PFSK-1 (cell line): Measurements from ENCODE around the gene PRR14L.

Source experiments
- FOXP2 ChIP-seq: optimal IDR thresholded peaks from 2 replicates; pipeline ENCODE3; 2011; ENCODE audit warnings: borderline replicate concordance, control low read depth, inconsistent platforms; ENCODE audit not compliant: insufficient read depth; ENCODE audit errors: extremely low read length, extremely low read depth
- POLR2AphosphoS5 ChIP-seq: IDR thresholded peaks from 2 replicates; pipeline ENCODE4 v1.6.1; 2012; ENCODE audit warnings: low read depth, mild to moderate bottlenecking, control low read depth, low read length, moderate library complexity
- REST ChIP-seq, 2 experiments: IDR thresholded peaks; 2 replicates each; pipeline versions ENCODE4 v1.6.1 to v1.8.0; 2011 to 2012; ENCODE audit warnings: low read depth in 2 of 2, low read length in 2 of 2, control low read depth in 1 of 2, inconsistent platforms in 1 of 2, mild to moderate bottlenecking in 1 of 2, moderate library complexity in 1 of 2; ENCODE audit not compliant: insufficient read depth in 1 of 2
- SIN3A ChIP-seq: IDR thresholded peaks from 2 replicates; pipeline ENCODE4 v1.6.1; 2012; ENCODE audit warnings: mild to moderate bottlenecking, low read length, moderate library complexity, borderline replicate concordance; ENCODE audit not compliant: insufficient read depth
- TAF1 ChIP-seq: IDR thresholded peaks from 2 replicates; pipeline ENCODE4 v1.6.1; 2012; ENCODE audit warnings: low read length, control low read depth, borderline replicate concordance; ENCODE audit not compliant: insufficient read depth

The PRR14L gene

DNA sequence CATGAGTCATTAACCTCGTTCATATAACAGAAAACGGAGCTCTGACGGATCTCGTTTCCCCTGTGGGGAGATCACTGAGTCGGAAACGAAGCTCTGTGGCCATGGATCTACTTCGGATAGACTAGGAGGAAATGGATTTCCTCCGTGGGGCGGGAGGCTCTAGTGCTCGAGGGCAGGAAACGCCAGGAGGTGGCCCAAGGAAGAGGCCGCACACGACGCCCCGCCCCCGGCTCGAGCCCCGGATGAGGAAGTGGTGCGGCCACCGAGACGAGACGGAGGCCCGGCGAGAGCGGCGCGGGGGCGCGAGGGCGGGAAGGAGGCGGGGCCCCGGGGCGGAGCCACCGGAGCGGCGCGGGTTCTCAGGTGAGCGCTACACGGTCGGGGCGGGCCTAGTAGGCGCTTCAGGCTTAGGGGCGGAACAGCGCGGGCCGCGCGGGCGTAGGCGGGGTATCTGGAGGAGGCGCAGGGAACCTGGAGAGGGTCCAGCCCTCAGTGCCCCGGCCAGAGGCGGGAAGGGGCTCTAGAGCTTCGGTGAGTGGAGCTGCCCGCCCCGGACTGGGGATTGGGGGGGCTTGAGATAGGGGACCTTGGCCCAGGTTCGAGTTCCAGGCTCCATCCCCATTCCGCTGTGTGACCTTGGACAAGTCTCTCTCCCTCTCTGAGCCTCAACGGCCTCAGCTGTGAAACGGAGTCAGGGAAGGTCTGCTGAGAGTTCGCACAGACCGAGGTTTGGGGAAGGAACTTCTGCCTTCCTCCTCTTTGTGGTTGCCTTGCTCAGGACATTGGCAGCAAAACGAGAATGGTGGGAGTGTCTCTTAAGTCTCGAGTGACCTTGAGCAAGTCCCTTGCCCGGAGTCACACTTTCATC lies 3.9 kb upstream of the PRR14L start, which contains the start of gene DEPDC5:
Gene DEPDC5 (plus strand): TSS at position 386 of the 868 bp plus-strand sequence. CDS start 903 bp downstream, outside the sequence.
- TF ChIP-seq REST (IDR thresholded peaks at IDR 0.05; ENCODE audit: insufficient read depth in 1 of 2, low read depth in 2 of 2, low read length in 2 of 2) (no peak), TAF1 (peak; percentile 64; the same call in 1 of the 2 replicates), SIN3A (no peak), FOXP2 (peak; percentile 66), POLR2AphosphoS5 (peak; percentile 79)

DNA sequence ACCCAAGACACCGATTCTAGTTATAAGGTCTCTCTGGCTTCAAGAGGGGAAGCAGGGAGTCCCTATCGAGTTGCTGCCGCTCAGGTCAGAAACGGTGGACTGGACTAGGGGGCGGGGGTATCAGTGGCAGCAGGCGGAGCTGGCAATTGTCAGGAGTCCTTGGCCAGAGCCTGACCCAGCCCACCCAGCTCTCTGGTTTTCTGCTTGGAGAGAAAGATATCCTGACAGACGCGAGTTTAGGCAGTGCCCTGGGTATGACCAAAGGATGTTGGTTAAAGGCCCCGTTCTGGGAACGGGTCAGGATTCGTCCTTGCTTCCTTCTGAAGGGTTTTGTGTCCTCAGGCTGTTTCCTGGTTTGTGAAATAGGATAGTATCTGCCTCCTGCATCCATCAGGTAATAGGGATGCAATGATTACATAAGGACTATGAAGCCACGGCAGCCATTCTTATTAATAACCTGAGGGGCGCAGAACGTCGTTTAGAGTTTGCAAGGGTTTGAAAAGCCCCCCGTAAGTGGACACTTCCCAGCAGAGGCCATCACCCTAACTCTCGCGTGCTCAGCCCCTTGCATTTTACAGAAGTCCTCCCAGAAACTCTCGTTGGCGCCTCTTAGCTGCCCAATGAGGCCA lies 3.2 kb upstream of the PRR14L start:
- TF ChIP-seq FOXP2 (no peak), TAF1 (no peak), POLR2AphosphoS5 (no peak), REST (IDR thresholded peaks at IDR 0.05; ENCODE audit: insufficient read depth in 1 of 2, low read depth in 2 of 2, low read length in 2 of 2) (no peak), SIN3A (no peak)

DNA sequence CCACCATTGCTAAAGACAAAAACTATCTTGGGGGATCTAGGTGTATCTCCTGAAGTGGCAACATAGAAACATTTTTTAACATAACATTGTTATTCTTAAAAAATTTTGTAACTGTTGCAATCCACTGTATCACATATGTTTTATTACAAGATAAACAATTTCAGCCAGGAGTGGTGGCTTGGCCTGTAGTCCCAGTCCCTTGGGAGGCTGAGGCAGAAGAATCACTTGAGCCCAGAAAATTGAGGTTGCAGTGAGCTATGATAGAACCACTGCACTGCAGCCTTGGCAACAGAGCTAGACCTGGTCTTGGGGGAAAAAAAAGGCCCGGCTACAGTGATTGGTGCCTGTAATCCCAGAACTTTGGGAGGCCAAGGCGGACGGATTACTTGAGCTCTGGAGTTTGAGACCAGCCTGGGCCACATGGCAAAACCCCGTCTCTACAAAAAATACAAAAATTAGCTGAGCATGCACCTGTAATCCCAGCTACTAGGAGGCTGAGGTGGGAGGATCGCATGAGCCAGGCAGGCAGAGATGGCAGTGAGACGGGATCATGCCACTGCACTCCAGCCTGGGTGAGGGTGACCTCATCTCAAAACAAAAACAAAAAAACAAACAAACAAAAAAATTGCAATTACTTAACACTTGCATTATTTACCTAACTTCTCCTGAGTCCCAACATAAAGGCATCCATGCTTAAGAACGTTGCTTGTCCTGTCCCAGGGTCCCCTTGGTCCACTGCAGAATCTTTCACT lies 2.3 kb upstream of the PRR14L start:
- no peak for TF ChIP-seq POLR2AphosphoS5

DNA sequence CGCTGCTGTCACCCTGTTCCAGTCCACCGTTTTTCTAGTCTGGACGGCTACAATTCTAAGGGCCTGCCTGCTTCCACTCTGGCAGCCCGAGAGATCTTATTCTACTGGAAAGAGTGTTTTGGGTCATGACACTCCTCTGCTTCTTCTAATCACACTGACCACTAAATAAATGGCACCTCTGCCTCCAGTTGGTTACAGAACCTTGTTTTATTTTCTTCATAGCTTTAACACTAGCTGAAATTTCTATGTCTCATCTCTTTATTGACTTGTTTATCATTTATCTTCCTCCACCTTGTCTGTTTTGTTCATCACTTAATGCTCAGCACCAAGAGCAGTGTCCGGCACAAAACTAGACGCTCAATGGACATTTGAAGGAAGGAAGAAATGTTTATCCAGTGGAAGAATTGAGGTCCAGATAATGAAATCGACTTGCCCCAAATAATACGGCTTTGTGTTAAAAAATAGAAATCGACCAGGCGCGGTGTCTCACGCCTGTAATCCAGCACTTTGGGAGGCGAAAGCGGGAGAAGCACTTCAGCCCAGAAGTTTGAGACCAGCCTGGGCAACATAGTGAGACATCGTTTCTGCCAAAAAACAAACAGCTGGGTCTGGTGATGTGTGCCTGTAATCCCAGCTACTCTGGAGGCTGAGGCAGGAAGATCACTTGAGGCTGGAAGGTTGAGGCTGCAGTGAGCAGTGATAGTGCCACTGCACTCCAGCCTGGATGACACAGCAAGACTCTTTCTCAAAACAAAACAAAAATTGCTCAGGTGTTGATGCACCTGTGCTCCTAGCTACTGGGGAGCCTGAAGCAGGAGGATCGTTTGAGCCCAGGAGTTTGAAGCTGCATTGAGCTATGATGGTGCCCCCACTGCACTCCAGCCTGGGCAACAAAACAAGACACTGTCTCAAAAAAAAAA lies 693 bp upstream of the PRR14L start:
- no peak for TF ChIP-seq SIN3A
- no peak for TF ChIP-seq REST (IDR thresholded peaks at IDR 0.05; ENCODE audit: insufficient read depth in 1 of 2, low read depth in 2 of 2, low read length in 2 of 2)
- no peak for TF ChIP-seq POLR2AphosphoS5
- no peak for TF ChIP-seq TAF1
- TF ChIP-seq FOXP2, result no peak
